HG03108 (cell line): Measurements from ENCODE around the gene CSF1.
A peak's percentile ranks its signal among the peaks of the same experiment; 100 is the strongest.

Source experiments
- ATAC-seq: cut with Tn5 transposase; IDR thresholded peaks from one replicate; pipeline ENCODE4 v1.9.1; 2021; ENCODE audit warnings: moderate library complexity; ENCODE audit not compliant: unreplicated experiment

CSF1 gene

DNA sequence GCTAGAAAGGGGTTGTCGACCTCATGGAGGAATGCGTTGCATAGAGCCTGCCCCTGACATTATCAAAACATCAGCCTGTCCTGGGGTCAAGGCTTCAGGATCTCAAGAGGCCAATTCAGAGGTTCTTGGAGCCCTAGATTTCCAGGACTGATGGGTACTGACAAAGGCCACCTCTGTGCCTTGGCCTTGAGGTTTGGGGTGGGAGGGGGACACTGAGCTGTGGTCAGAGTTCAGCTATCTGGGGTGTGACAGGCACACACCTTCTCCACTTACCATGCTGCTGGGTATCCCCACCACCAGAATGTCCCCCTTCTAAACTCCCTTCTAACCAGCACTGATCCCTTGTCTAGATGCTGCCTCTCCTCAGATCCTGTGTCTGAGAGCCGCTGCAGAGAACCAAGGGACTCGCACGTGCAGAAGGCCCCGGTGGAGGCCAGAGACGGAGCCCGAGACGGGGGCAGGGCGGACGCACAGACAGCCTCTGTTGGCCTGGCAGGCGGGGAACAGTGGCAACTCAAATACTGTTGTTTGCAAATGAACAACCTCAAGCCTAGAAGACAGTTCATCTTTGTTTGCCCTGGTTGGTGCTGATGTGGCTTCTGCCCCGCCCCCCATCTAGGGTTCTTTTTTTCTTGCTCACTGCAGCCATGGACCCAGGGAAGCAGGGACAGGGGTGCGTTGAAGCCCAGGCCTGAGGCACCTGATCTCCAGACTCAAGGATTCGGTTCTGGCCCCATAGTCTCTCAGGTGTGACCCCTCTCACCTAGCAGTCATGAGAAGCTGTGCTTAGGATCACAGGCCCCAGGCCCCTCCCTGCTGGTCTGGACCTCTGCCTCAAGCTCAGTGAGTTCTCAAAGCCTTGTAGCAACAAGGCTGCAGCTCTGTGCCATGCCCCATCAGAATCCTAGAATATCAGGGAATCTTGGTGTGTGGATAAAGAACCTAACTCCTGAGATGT, 28.1 kb upstream of the CSF1 start:
- ATAC-seq: no peak

DNA sequence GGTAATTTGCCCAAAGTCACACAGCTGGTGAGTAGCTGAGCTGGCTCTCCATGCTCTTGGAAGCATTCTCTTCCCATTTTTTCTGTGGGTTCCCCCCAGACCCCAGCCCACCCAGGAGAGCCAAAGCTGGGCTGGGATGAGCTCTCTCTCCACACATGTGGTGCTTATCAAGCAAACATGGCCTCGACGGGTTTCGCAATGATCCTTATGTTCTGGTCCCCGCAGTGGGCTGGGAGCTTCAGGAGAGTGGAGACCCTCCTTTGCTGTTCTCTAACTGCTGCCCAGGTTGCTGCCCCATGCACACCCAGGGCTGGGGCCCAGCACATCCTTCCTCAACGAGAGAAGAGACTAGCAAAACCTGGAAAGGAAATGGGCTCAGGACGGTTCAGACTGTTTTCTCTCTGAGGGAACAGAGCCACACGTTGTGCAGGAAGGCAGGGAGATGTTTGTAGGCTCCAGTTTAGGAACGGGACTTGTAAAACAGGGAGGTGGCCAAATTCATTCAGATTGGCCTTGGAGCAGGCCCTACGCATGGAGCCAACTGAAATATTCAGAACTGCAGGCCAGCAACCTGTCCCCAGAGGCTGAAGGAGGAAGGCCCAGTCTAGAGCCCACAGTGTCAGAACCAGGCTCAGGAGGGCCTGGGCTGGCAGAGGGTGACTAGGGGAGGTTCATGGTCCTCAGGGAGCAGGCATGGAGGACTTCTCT, 27.2 kb upstream of the CSF1 start:
- ATAC-seq: no peak

DNA sequence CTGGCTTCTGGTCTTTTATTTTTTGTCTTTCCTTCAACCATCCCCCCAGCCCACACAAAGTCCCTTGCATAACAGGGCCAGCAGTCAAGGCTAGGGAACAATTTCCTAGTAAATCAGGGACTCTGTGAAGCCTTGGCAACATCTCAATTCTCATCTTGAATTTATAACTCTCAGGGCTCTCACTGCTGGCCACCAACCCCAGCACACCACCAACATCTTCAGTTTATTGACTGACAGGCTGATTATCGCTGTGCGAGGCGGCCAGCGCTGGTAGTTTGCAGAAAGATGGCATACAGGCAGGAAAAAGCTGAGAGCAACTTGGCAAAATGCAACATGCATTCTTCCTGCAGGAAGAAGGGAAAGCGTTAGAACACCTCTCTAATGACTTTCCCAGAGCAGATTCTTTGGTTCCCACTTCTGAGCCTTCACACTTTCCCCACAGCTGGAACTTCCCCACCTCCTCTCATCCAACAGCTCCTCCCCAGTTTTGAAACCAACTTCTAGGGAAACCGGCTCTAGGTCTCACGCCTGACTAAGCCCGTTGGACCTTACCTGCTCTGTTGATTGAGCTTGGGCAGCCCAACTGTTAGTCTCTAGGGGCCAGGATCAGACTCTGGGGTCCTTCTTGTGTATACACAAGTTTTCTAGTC, 26.3 kb upstream of the CSF1 start:
- ATAC-seq: no peak

DNA sequence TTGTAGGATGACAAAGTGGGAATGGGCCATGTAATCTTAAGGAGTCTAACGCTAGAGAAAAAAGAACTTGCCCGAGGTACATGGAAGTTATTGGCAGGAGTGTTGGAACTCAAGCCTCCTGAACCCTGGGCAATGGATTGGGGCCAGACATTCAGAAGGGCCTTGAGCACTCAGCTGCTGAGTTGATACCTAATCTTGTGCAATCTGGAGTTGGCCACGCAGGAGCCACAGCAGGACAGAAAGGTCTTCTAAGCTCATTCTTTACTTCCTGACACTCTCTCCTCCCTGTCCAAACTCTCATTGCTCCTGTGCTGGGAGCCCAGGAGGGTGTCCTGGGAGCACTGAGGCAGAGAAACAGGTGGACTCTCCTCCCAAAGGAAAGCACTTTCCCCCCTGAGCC, 25.1 kb upstream of the CSF1 start:
- no peak for ATAC-seq

DNA sequence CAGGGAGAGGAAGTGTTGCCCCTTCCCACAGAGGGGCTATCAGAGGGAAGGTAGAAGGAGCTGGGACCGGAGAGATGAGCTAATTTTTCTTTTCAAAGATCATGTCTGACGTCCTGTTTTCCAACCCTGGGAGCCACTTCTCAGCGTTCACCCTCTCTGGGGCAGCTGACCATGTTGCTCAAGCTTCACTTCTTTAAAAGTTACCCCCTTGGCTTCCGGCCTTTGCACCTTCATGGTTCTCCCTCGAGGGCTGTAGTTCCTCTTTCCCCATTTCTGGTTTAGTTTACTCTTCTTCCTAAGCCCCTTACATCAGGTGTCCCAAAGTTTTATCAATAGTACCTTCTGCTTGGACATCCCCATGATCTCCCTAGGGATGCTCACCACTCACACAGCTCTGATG, 23.8 kb upstream of the CSF1 start:
- ATAC-seq: peak; percentile 54

DNA sequence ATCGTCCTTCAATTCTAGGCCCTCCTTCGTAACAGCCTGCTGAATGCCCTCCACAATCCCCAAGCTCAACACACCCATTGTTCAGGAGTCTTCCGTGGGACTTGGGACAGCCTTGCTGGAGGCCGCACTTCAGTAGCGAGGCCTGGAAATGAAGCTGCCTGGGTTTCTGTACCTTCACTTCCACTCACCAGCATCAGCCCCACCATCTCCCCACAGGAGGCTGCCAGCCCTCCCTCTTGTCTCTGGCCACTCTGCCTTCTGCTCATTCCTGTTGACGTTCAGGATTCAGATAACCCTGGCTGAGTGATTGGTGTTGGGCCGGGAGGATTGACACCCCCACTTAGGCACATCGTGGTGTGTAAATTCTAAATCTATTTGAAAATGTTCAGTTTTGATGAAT, 23.4 kb upstream of the CSF1 start:
- ATAC-seq: no peak

DNA sequence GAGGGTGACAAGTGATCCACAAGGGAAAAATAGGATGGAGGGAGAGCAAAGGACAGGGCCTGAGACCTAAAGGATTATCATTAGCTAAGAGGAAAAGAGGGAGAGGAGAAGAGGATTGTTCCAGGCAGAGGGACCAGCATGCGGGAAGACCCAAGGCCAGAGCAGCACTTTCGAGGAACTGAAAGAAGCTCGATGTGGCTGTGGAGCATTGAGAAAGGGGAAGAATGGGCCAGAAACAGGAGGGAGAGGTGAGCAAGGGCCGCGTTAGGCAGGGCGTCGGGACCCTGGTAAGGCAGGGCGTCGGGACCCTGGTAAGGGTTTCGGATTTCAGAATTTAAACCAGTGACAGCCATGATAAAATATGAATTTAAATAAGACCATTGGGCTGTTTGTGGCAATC, 22.8 kb upstream of the CSF1 start:
- no peak for ATAC-seq

DNA sequence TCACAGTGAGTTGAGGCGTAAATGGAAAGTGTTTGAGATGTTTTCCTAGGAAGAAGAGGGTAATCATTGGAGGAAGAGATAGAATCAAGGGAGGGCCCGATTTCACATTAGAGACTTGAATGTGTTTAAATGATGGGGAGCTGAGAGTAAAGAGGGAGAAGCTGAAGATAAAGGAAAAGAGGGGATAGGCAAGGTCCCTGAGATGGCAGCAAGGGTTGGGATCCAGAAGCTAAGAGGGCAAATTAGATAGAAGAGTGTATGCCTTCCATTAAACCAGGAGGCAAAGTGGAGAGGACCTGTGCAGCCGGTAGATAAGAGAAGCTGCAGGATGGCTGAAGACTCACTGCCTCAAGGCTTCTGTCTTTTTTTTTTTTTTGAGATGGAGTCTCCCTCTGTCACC, 21.6 kb upstream of the CSF1 start:
- no peak for ATAC-seq

DNA sequence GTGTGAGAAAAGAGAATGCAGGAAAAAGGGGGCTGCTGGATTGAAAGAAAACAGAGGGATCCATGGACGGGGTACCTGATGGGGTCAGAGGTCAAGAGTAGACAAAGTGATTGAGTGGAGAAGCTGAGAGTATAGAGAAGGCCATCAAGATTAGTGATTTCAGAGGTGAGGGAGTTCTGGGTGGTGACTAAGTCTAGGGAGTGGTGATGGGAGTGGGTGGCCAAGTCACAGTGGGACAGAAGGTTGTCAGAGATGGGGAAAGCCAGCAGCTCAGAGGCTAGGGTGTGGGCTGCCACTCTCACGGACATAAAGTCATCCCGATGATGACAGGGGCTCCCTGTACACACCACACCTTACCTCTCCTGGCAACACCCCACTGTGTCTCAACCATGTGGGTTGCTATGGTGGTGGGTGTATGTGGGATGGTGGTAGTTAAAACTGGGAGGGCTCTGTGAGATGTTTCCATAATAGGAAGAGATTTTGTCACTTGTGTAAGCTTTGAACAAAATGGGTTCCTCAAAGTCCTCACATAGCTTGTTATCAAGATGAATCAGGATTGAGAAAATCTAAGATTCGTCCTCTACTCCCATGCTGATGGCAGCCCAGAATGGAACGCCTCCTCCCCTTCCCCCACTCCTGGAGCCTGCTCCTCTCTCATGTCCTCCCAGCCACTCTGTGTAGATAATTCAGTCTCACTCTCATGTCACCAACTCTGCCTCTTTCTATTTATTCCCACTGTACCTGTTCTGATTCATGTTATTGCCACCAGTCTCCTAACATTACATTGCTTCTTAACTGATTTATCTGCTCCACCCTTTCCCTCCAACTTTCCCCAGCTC, 20.3 kb upstream of the CSF1 start:
- no peak for ATAC-seq

DNA sequence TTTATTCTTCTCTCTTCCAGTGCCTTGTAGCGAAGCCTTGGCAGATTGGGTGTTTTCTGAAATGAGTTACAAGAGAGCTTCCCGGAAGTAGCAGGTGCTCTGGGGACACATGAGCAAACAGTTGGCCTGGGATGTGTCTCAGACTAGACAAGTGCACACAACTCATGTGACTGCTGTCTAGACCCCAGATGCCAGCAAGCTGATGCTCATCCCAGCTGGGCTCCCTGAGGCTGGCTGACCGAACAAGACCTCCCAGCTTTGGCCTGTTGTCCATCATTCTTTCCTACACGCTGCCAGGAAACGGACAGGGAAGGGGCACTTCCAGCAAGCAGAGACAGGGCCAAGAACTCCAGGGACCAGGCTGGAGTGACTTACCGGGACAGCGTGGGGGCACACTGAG, 18.7 kb upstream of the CSF1 start:
- ATAC-seq: no peak

DNA sequence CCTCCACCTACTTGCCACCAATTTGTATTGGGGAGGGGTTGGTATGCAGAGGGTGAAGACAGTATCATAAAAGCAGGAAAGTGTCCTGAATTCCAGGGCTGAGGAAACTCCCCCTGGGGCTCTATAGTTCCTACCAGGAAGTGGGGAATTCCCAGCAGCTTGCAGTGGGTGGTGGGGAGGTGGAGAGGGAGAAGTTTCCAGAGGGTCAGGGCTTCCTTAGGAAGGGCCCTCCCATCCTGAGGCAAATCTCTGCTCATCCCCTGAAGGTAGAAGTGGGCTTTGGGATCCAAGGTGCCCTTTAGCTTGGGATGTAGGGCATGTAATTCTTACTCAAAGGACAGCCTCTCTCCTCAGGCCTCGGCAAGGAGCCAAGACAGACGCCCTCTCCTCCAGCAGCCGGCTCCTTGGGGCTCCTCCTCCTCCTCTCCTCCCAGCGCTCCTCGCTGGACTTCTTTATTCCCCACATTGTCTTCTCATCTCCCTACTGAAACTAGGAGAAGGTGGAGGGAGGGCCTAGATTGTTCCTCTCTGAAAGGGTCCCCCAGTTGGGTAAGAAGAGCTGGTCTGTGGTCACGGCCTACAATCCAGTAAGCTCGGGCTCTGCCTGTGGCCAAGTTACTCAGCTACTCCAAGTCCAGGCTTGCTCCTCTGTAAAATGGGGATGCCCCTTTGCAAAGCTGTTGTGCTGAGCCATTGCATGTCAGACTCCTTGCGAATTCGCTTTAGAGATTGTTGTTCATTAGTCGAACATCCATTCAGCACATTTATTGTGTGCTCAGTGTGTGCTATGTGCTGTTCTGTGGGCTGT, 17.9 kb upstream of the CSF1 start:
- no peak for ATAC-seq

DNA sequence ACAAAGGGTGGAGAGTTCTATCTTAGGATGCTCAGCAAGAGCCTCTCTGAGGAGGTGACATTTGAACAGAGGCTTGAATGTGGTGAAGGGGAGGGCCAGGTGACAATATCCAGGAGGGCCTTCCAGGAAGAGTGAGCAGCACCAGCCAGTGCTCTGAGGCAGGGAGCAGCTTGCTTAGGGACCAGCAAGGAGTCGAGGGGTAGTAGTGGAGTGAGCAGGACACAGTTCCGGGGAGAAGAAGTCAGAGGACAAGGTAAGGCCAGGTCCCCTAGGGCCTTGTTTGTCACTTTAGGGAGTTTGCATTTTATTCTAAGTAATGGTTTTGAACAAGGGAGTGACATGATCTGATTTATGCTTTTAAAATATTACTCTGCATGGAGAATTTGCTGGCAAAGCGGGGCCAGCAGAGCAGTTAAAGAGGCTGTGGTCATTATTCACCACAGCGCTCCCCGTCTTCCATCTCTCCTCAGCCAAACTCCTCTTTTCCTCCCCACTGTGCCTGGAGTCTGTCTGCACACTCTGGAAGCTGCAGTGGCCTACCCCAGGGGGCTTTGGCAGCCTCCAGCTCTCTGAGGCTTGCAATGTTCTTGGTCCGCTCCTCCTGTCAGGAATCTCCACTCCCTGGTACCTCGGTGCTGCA, 17.0 kb upstream of the CSF1 start:
- ATAC-seq: no peak

DNA sequence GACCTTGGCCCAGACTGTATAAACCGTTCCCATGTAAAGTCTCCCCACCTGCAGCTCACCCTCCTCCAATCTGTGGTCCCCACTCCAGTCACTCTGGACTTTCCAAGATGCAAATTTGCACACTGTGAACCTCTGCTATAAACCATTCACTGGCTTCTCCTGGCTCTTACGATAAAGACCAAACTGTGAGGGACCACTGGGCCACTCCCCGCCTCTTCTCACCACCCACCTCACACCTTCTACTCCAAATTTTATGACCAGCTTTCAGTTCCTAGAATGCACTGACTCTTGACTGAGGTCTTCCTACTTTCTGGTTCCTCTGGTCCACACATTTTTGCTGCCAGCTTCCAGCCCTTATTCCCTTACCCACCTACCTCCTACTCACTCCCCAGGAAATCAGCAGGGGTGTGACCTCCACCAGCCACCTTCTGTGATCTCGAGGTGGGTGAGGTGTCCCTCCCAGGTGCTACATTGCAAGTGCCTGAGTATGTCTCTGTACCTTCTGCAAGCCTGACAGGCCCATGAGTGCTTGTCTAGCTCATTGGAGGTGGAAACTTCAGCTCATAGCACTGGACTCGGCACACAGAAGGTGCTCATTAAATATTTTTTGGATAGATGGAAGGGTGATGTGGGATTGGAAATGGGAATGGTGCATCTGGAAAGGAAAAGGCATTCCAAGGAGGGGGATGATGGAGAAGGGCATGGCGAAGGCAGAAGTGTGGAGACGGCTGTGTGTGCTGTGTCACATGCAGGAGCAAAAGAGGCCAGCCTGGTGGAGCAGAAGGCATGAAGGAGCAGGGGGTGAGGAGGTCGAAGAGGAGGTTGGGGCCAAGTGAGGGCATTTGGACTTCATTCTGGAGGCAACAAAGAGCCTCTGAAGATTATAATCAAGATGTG, 15.6 kb upstream of the CSF1 start:
- ATAC-seq: no peak

DNA sequence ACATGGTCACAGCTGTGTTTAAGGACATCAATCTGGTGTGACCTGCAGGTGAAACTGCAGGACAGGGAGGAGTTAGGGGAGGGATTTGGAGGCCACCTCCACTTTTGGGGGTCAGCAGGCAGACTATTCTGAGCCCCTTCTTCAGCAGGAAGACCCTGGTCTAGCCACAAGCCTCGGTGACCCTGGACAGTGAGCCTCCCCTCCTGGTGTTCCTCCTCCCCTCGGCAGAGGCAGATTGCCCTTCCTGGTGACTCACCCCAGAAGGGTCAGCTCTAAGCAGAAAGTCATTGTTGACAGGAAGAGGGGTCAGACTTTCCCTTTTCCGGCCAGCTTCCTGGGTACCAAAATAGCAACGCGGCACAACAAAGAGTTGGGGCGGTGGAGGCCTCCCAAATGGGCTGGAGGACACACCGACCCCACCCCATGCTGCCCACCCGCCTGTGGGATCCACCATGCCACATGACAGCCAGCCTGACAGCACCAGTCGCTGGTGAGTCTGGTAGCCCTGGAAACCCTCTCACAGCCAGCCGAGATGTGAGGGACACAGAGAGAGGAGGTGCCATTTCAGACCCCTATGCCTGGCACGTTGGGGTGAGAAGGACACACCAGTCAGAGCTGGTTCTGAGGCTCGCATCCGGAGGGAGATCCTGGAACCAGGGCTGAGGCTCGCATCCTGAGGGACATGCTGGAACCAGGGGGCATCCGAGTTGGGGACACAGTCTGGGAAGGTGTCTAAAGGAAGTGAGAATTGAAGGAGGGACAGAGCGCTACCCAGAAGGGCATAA, 14.7 kb upstream of the CSF1 start:
- no peak for ATAC-seq

DNA sequence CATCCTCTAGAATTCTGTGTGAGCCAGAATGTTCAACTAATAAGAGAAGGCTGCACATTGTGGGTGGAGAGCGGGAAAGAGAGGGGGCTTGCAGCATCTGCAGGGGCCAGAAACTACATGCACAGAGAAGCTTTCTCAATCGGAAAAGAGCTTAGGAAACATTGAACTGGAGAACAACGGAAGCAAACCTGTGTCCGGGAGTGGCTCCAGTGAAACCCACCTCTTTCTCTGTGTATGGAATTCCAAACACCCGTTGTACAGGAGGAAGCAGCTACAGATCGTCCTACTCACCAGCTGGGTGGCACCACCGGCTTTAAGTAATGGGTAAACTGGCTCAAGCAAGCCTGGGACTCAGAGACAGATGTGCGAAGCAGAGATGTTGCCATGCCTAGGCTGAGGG, 14.0 kb upstream of the CSF1 start:
- ATAC-seq: no peak

DNA sequence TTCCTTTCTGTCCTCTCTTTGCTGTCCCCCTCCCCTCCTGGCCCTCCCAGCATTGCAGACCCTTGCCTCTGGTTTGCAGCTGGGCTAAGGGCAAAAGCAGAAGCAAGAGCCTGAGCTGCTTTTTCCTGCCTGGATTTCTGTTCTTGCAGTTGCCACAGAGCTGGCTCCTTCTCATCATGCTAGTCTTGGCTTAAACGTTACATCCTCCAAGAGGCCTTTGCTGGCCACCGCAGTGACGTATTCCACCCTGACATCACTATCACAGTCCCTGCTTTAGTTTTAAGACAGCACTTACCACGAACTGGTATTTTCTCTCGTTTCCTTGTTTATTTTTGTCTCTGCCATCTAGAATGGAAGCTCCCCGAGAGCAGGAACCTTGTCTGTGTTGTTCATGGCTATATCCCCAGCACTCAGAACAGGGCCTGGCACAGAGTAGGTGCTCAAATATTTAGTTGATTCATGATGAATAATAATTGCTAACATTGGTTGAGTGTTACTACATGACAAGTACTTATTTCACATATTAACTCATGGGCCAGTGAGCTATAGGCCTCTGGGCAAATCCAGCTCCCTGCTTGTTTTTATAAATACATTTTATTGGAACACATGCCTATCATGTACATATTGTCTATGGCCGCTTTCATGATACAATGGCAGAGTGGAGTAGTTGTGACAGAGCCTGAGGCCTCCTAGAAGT, 13.2 kb upstream of the CSF1 start:
- ATAC-seq: no peak

DNA sequence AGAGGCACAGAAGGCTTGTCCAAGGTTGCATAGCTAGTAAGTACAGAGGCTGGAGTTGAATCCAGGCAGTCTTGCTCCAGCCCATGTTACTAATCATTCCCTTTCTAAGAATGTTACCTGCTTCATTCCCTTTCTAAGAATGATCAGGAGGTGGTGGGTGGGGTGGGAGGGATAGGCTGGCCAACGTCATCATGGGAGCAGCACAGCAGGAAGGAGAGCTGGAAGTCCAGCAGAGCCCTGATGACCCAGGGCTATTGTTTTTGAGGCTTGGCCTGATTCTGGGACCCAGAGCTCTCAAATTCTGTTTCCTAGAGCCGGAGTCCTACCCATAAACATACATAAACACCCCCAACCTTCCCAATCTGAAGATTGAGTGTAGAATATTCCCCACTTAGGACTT, 11.8 kb upstream of the CSF1 start:
- ATAC-seq: no peak
